H9 (cell line): Measurements from ENCODE around the gene SLC25A22. TPM values are rescaled to one million over a fixed set of nuclear protein-coding genes. Genes with fewer than 3 reads are reported as not detected.

Experiments used
- DNase-seq: peaks from one replicate; pipeline ENCODE4 v3.0.0-alpha.2; 2017
- H2AFZ ChIP-seq: one replicate; pipeline ENCODE4 v1.6.1; 2013; ENCODE audit warnings: mild to moderate bottlenecking, low read length, control low read depth, moderate library complexity
- H2AK5ac ChIP-seq: 2 replicates; pipeline ENCODE4 v1.6.1; 2013; ENCODE audit warnings: low read length, control low read depth, mixed read lengths; ENCODE audit not compliant: insufficient read length
- H2BK120ac ChIP-seq: one replicate; pipeline ENCODE4 v1.6.1; 2013; ENCODE audit warnings: low read depth, mild to moderate bottlenecking, low read length, control low read depth, inconsistent platforms; ENCODE audit not compliant: poor library complexity, severe bottlenecking
- H2BK12ac ChIP-seq: 2 replicates; pipeline ENCODE4 v1.6.1; 2013; ENCODE audit warnings: low read length, control low read depth, mixed read lengths, low read depth; ENCODE audit not compliant: insufficient read length
- H2BK15ac ChIP-seq: 2 replicates; pipeline ENCODE4 v1.6.1; 2013; ENCODE audit warnings: low read depth, low read length, control low read depth
- H2BK20ac ChIP-seq: one replicate; pipeline ENCODE4 v1.6.1; 2013; ENCODE audit warnings: low read depth, mild to moderate bottlenecking, low read length, control low read depth, inconsistent platforms; ENCODE audit not compliant: poor library complexity, severe bottlenecking
- H2BK5ac ChIP-seq: 2 replicates; pipeline ENCODE4 v1.6.1; 2013; ENCODE audit warnings: low read length, control low read depth, mixed read lengths; ENCODE audit not compliant: insufficient read length
- H3K14ac ChIP-seq: 2 replicates; pipeline ENCODE4 v1.6.1; 2013; ENCODE audit warnings: low read length, control low read depth; ENCODE audit not compliant: insufficient read depth
- H3K18ac ChIP-seq: 2 replicates; pipeline ENCODE4 v1.6.1; 2013; ENCODE audit warnings: low read depth, mild to moderate bottlenecking, mixed read lengths, low read length, control low read depth; ENCODE audit not compliant: insufficient read length
- H3K23ac ChIP-seq: 2 replicates; pipeline ENCODE4 v1.6.1; 2013; ENCODE audit warnings: low read length, control low read depth, mixed read lengths, low read depth; ENCODE audit not compliant: insufficient read length
- H3K23me2 ChIP-seq: 2 replicates; pipeline ENCODE4 v1.6.1; 2013; ENCODE audit warnings: low read depth, mild to moderate bottlenecking, mixed read lengths, low read length, control low read depth; ENCODE audit not compliant: insufficient read length, poor library complexity, severe bottlenecking
- H3K27ac ChIP-seq: 2 replicates; pipeline ENCODE4 v1.5.1; 2013; ENCODE audit warnings: low read length, control low read depth, mixed read lengths, low read depth; ENCODE audit not compliant: insufficient read length
- H3K27me3 ChIP-seq: 2 replicates; pipeline ENCODE4 v1.6.1; 2013; ENCODE audit warnings: low read length, control low read depth, inconsistent platforms; ENCODE audit not compliant: insufficient read depth
- H3K4ac ChIP-seq: 2 replicates; pipeline ENCODE4 v1.6.1; 2013; ENCODE audit warnings: low read depth, mild to moderate bottlenecking, control low read depth, inconsistent platforms, low read length, moderate library complexity
- H3K4me1 ChIP-seq: 2 replicates; pipeline ENCODE4 v1.6.1; 2013; ENCODE audit warnings: low read length, control low read depth, inconsistent platforms; ENCODE audit not compliant: insufficient read depth
- H3K4me2 ChIP-seq: 2 replicates; pipeline ENCODE4 v1.6.1; 2013; ENCODE audit warnings: low read length, control low read depth, mixed read lengths; ENCODE audit not compliant: insufficient read length, insufficient read depth
- H3K56ac ChIP-seq: 2 replicates; pipeline ENCODE4 v1.6.1; 2013; ENCODE audit warnings: low read depth, mild to moderate bottlenecking, mixed read lengths, low read length, control low read depth; ENCODE audit not compliant: insufficient read length
- H3K79me1 ChIP-seq: 2 replicates; pipeline ENCODE4 v1.6.1; 2013; ENCODE audit warnings: low read depth, mild to moderate bottlenecking, moderate library complexity, low read length, control low read depth, inconsistent platforms; ENCODE audit not compliant: insufficient read depth, poor library complexity, severe bottlenecking
- H3K79me2 ChIP-seq: 2 replicates; pipeline ENCODE4 v1.6.1; 2013; ENCODE audit warnings: low read length, control low read depth, inconsistent platforms; ENCODE audit not compliant: insufficient read depth
- H3K9ac ChIP-seq: 2 replicates; pipeline ENCODE4 v1.6.1; 2013; ENCODE audit warnings: low read length, control low read depth, mixed read lengths; ENCODE audit not compliant: insufficient read length; ENCODE audit errors: extremely low read depth
- H3K9me3 ChIP-seq: one replicate; pipeline ENCODE4 v1.6.1; 2013; ENCODE audit warnings: low read depth, low read length, inconsistent platforms; ENCODE audit not compliant: control insufficient read depth
- H3T11ph ChIP-seq: one replicate; pipeline ENCODE4 v1.6.1; 2013; ENCODE audit warnings: mild to moderate bottlenecking, low read length, control low read depth, inconsistent platforms
- H4K20me1 ChIP-seq: one replicate; pipeline ENCODE4 v1.6.1; 2013; ENCODE audit not compliant: control insufficient read depth, insufficient read length, insufficient read depth
- H4K5ac ChIP-seq: 2 replicates; pipeline ENCODE4 v1.6.1; 2013; ENCODE audit warnings: low read depth, mild to moderate bottlenecking, mixed read lengths, low read length, control low read depth; ENCODE audit not compliant: insufficient read length
- H4K8ac ChIP-seq: replicated peaks from 2 replicates; pipeline ENCODE4 v1.6.1; 2013; ENCODE audit warnings: low read length, control low read depth, mixed read lengths, low read depth; ENCODE audit not compliant: insufficient read length
- H4K91ac ChIP-seq: 2 replicates; pipeline ENCODE4 v1.6.1; 2013; ENCODE audit warnings: low read depth, mild to moderate bottlenecking, moderate library complexity, mixed read lengths, low read length, control low read depth; ENCODE audit not compliant: insufficient read length
- H3K27ac Mint-ChIP-seq, 3 experiments: 2 replicates in 2 of 3; 3 replicates in 1 of 3; pipeline ENCODE4 v1.8.0; 2020 to 2021; ENCODE audit warnings: mixed read lengths in 3 of 3, mild to moderate bottlenecking in 1 of 3, moderate library complexity in 1 of 3
- H3K27me3 Mint-ChIP-seq: 2 replicates; pipeline ENCODE4 v1.8.0; 2021; ENCODE audit warnings: low read depth, mild to moderate bottlenecking, moderate library complexity, mixed read lengths
- H3K36me3 Mint-ChIP-seq, 3 experiments: 2 replicates in 2 of 3; 3 replicates in 1 of 3; pipeline ENCODE4 v1.8.0; 2020 to 2021; ENCODE audit warnings: low read depth in 3 of 3, mixed read lengths in 3 of 3; ENCODE audit not compliant: insufficient read depth in 1 of 3
- H3K4me1 Mint-ChIP-seq, 2 experiments: 2 replicates each; pipeline ENCODE4 v1.8.0; 2020; ENCODE audit warnings: mixed read lengths in 2 of 2
- H3K4me3 Mint-ChIP-seq, 2 experiments: 2 replicates in 1 of 2; 3 replicates in 1 of 2; pipeline ENCODE4 v1.8.0; 2020 to 2021; ENCODE audit warnings: mild to moderate bottlenecking in 2 of 2, mixed read lengths in 2 of 2, moderate library complexity in 1 of 2
- H3K9me3 Mint-ChIP-seq, 2 experiments: 2 replicates in 1 of 2; 3 replicates in 1 of 2; pipeline ENCODE4 v1.8.0; 2020; ENCODE audit warnings: mild to moderate bottlenecking in 2 of 2, mixed read lengths in 2 of 2, moderate library complexity in 1 of 2
- WGBS: extraction: QIAGEN DNeasy Blood & Tissue Kit; methylation state at CpG from one replicate; pipeline ENCODE4 v1.1.7; 2013; ENCODE audit warnings: missing lambda C conversion rate, low lambda C conversion rate, mixed read lengths; ENCODE audit not compliant: insufficient read length; ENCODE audit errors: extremely low coverage; 5-methylcytosine and 5-hydroxymethylcytosine counted together
- total RNA-seq: library from RNA; stranded (reverse); gene quantifications from 2 replicates; pipeline ENCODE4 v1.2.1, GENCODE V29; 2021
- TF ChIP-seq, protein P1 (sequence below): fragments of 200-600 bp; sonication (generic); conservative IDR thresholded peaks from 3 replicates; pipeline ENCODE4 v1.8.0; 2021; ENCODE audit warnings: antibody characterized with exemption, mild to moderate bottlenecking

Gene SLC25A22
- total RNA-seq, 1 experiment from 2014 or later, result 51.9 TPM

DNA sequence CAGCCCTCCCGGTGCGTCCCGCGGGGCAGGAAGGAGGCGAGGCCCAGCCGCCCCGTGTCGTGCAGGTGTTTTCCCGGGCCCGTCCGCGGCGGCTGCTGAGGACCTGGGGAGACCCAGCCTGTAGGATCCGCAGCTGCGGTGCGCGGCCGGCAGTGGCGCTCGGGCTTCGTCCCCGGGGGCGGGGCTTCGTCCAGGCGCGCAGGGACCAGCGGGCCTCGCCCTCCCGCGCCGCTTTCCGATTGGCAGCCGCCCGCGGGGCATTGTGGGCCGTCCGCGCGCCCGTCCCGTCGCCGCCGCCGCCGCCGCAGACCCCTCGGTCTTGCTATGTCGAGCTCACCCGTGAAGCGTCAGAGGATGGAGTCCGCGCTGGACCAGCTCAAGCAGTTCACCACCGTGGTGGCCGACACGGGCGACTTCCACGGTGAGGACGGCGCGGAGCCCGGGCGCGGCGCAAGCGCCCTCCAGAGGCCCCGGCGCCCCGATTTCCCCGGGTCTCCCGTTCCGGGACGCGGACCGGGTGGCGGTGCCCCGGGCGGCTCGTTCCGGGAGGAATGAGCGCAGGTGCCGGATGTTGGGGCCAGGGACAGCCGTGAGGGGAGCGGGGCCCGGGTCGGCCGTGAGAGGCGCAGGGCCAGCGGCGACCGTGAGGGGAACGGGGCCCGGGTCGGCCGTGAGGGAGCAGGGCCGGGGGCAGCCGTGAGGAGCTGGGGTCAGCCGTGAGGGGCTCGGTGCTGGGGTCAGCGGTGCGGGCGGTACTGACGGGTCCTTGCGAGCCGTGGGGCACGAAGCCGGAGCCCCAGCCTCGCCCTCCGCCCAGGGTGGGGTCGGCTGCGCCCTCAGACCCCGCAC, 50.7 kb downstream of the SLC25A22 start, which contains the start of gene TALDO1:
Gene TALDO1 (plus strand): TSS at position 307 of the 849 bp plus-strand sequence. CDS start 18 bp downstream, at position 325.
- peak within 1 kb of the TSS; percentile 98 for H3K4me2 ChIP-seq
- H2BK5ac ChIP-seq, result no peak within 1 kb of the TSS
- TF ChIP-seq, protein P1, sequence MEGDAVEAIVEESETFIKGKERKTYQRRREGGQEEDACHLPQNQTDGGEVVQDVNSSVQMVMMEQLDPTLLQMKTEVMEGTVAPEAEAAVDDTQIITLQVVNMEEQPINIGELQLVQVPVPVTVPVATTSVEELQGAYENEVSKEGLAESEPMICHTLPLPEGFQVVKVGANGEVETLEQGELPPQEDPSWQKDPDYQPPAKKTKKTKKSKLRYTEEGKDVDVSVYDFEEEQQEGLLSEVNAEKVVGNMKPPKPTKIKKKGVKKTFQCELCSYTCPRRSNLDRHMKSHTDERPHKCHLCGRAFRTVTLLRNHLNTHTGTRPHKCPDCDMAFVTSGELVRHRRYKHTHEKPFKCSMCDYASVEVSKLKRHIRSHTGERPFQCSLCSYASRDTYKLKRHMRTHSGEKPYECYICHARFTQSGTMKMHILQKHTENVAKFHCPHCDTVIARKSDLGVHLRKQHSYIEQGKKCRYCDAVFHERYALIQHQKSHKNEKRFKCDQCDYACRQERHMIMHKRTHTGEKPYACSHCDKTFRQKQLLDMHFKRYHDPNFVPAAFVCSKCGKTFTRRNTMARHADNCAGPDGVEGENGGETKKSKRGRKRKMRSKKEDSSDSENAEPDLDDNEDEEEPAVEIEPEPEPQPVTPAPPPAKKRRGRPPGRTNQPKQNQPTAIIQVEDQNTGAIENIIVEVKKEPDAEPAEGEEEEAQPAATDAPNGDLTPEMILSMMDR, result 0 out of 3 replicates have a peak, but pooled peaks have one; percentile 16
- H3K79me2 ChIP-seq, result peaks cover 37% of the 10 kb centered on the region
- no peak within 1 kb of the TSS for H4K5ac ChIP-seq
- H3K14ac ChIP-seq, result peak within 1 kb of the TSS; percentile 95
- H3K27ac Mint-ChIP-seq, result peak within 1 kb of the TSS; percentile 97 to 98 (median 98)
- H4K91ac ChIP-seq, result peak within 1 kb of the TSS; percentile 28
- no peaks in the 10 kb centered on the region; the same call in 1 of the 2 replicates for H3K4me1 ChIP-seq
- H3K9me3 ChIP-seq, result no peaks in the 10 kb centered on the region
- H3K4ac ChIP-seq, result no peak within 1 kb of the TSS; the same call in 1 of the 2 replicates
- peaks cover 24 to 37% of the 10 kb centered on the region in 2 experiments for H3K4me1 Mint-ChIP-seq
- H3K56ac ChIP-seq, result no peak within 1 kb of the TSS
- H3K27ac ChIP-seq, result peak within 1 kb of the TSS; percentile 50
- no peak within 1 kb of the TSS for H2AFZ ChIP-seq
- peaks cover 8% of the 10 kb centered on the region for H3K79me1 ChIP-seq
- DNase-seq, result peak; percentile 93
- H4K8ac ChIP-seq, result no peak within 1 kb of the TSS
- H3K23me2 ChIP-seq, result peaks cover 10% of the 10 kb centered on the region
- H2BK120ac ChIP-seq, result no peak within 1 kb of the TSS
- H3K9me3 Mint-ChIP-seq, result no peaks in the 10 kb centered on the region
- H2AK5ac ChIP-seq, result no peak within 1 kb of the TSS
- H3K27me3 Mint-ChIP-seq, result no peaks in the 10 kb centered on the region
- H3K36me3 Mint-ChIP-seq, result peaks cover 7 to 18% (median 10%) of the 10 kb centered on the region in 3 experiments
- H3K27me3 ChIP-seq, result no peaks in the 10 kb centered on the region
- no peak within 1 kb of the TSS for H2BK12ac ChIP-seq
- no peak within 1 kb of the TSS for H3K23ac ChIP-seq
- H2BK20ac ChIP-seq, result no peak within 1 kb of the TSS
- no peaks in the 10 kb centered on the region for H4K20me1 ChIP-seq
- H3K4me3 Mint-ChIP-seq, result peak within 1 kb of the TSS; percentile 83 to 92
- no CpG with 5 or more reads among the region's 112 CpGs for WGBS
- peak within 1 kb of the TSS; percentile 73 for H3K18ac ChIP-seq
- H3K9ac ChIP-seq, result peak within 1 kb of the TSS; percentile 92
- H3T11ph ChIP-seq, result no peak within 1 kb of the TSS
- H2BK15ac ChIP-seq, result no peak within 1 kb of the TSS; the same call in 1 of the 2 replicates
